Tibial nerve (tissue), 4 donors: ENCODE data around the gene DTNBP1.

Experiments
- EP300 ChIP-seq, 2 donors: sonication (generic); formaldehyde crosslinking; IDR thresholded peaks; one replicate each; pipeline ENCODE4 v1.6.1; 2017; ENCODE audit warnings: antibody characterized with exemption in 2 of 2, mild to moderate bottlenecking in 1 of 2
- POLR2A ChIP-seq, 2 donors: fragments of 450-650 bp; IDR thresholded peaks; one replicate each; pipeline ENCODE4 v1.6.1; 2017; ENCODE audit warnings: antibody characterized with exemption in 2 of 2, mild to moderate bottlenecking in 2 of 2, moderate library complexity in 2 of 2
- TF ChIP-seq, protein P1 (sequence below), 5 experiments: fragments of 200-600 bp in 3 of 5; fragments of 450-650 bp in 2 of 5; sonication (generic) in 3 of 5; IDR thresholded peaks; one replicate each; pipeline ENCODE4 v1.5.1; 2016 to 2019; ENCODE audit warnings: antibody characterized with exemption in 5 of 5, mild to moderate bottlenecking in 3 of 5, moderate library complexity in 2 of 5

- TF ChIP-seq EP300 (IDR thresholded peaks at IDR 0.05), result no peak
- TF ChIP-seq POLR2A (IDR thresholded peaks at IDR 0.05), result no peak
- TF ChIP-seq, protein P1, sequence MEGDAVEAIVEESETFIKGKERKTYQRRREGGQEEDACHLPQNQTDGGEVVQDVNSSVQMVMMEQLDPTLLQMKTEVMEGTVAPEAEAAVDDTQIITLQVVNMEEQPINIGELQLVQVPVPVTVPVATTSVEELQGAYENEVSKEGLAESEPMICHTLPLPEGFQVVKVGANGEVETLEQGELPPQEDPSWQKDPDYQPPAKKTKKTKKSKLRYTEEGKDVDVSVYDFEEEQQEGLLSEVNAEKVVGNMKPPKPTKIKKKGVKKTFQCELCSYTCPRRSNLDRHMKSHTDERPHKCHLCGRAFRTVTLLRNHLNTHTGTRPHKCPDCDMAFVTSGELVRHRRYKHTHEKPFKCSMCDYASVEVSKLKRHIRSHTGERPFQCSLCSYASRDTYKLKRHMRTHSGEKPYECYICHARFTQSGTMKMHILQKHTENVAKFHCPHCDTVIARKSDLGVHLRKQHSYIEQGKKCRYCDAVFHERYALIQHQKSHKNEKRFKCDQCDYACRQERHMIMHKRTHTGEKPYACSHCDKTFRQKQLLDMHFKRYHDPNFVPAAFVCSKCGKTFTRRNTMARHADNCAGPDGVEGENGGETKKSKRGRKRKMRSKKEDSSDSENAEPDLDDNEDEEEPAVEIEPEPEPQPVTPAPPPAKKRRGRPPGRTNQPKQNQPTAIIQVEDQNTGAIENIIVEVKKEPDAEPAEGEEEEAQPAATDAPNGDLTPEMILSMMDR (IDR thresholded peaks at IDR 0.05), result no peak
Observed at GRCh38 chr6:15510536-15511247, 152.1 kb downstream of the DTNBP1 start.
